Measurements from ENCODE around the gene SCG5. TPM values are rescaled to one million over a fixed set of nuclear protein-coding genes. Genes with fewer than 3 reads are reported as not detected.

Gene SCG5
- total RNA-seq, 1 experiment from 2014 or later = 23.9 TPM

GRCh38 chr15:32656091-32656490 is 14.6 kb downstream of the SCG5 start:
- no CpG with 5 or more reads among the region's 4 CpGs for WGBS (ENCODE audit: extremely low coverage, insufficient read length, low lambda C conversion rate)
- H3K9ac ChIP-seq (ENCODE audit: extremely low read depth, insufficient read length, low read length) = no peak overlapping the region
- H2AFZ ChIP-seq (ENCODE audit: low read length) = no peak overlapping the region
- no peaks in the 10 kb centered on the region for H3K23me2 ChIP-seq (ENCODE audit: insufficient read length, low read depth, low read length, poor library complexity, severe bottlenecking)
- H2BK15ac ChIP-seq (ENCODE audit: low read depth, low read length) = no peak overlapping the region
- no peak overlapping the region for H3K18ac ChIP-seq (ENCODE audit: insufficient read length, low read depth, low read length)
- no peak overlapping the region for H2BK20ac ChIP-seq (ENCODE audit: low read depth, low read length, poor library complexity, severe bottlenecking)
- peaks cover 0 to 18% (median 6%) of the 10 kb centered on the region in 3 experiments; a peak in 2 of 7 replicates for H3K36me3 Mint-ChIP-seq (ENCODE audit: insufficient read depth in 1 of 3, low read depth in 3 of 3)
- no peak for DNase-seq
- peaks cover 33 to 47% of the 10 kb centered on the region in 2 experiments for H3K4me1 Mint-ChIP-seq
- H3K4ac ChIP-seq (ENCODE audit: low read depth, low read length) = no peak overlapping the region
- no peak overlapping the region for H3K27ac ChIP-seq (ENCODE audit: insufficient read length, low read depth, low read length)
- H3K14ac ChIP-seq (ENCODE audit: insufficient read depth, low read length) = no peak overlapping the region
- no peak overlapping the region for H3T11ph ChIP-seq (ENCODE audit: low read length)
- H2BK120ac ChIP-seq (ENCODE audit: low read depth, low read length, poor library complexity, severe bottlenecking) = no peak overlapping the region
- H3K27me3 Mint-ChIP-seq (ENCODE audit: low read depth) = no peaks in the 10 kb centered on the region
- no peak overlapping the region for H4K91ac ChIP-seq (ENCODE audit: insufficient read length, low read depth, low read length)
- H4K8ac ChIP-seq (replicated peaks; ENCODE audit: insufficient read length, low read depth, low read length) = no peak overlapping the region
- no peak overlapping the region for H4K5ac ChIP-seq (ENCODE audit: insufficient read length, low read depth, low read length)
- H3K27me3 ChIP-seq (ENCODE audit: insufficient read depth, low read length) = no peaks in the 10 kb centered on the region
- H3K9me3 Mint-ChIP-seq = no peaks in the 10 kb centered on the region; a peak in 1 of 5 replicates
- H3K4me3 Mint-ChIP-seq = no peak overlapping the region
- no peaks in the 10 kb centered on the region for H3K9me3 ChIP-seq (ENCODE audit: control insufficient read depth, low read depth, low read length)
- no peak overlapping the region for H3K23ac ChIP-seq (ENCODE audit: insufficient read length, low read depth, low read length)
- TF ChIP-seq CTCF (conservative IDR thresholded peaks at IDR 0.05) = no peak
- no peak overlapping the region for H2BK5ac ChIP-seq (ENCODE audit: insufficient read length, low read length)
- no peaks in the 10 kb centered on the region; the same call in 1 of the 2 replicates for H3K4me1 ChIP-seq (ENCODE audit: insufficient read depth, low read length)
- no peak overlapping the region for H3K56ac ChIP-seq (ENCODE audit: insufficient read length, low read depth, low read length)
- H3K79me1 ChIP-seq (ENCODE audit: insufficient read depth, low read depth, low read length, poor library complexity, severe bottlenecking) = no peaks in the 10 kb centered on the region
- H3K79me2 ChIP-seq (ENCODE audit: insufficient read depth, low read length) = no peaks in the 10 kb centered on the region
- no peak overlapping the region for H3K4me2 ChIP-seq (ENCODE audit: insufficient read depth, insufficient read length, low read length)
- H2BK12ac ChIP-seq (ENCODE audit: insufficient read length, low read depth, low read length) = no peak overlapping the region
- H4K20me1 ChIP-seq (ENCODE audit: control insufficient read depth, insufficient read depth, insufficient read length) = no peaks in the 10 kb centered on the region
- H3K27ac Mint-ChIP-seq = no peak overlapping the region
- H2AK5ac ChIP-seq (ENCODE audit: insufficient read length, low read length) = no peak overlapping the region

Measured in H9 (cell line).